ENCODE data around the gene GRN.
"Not testable (repeated sequence)": the region's sequence is repeated elsewhere in the genome, so short reads cannot be mapped to it uniquely, and the experiment has no call there.

GRN gene

DNA sequence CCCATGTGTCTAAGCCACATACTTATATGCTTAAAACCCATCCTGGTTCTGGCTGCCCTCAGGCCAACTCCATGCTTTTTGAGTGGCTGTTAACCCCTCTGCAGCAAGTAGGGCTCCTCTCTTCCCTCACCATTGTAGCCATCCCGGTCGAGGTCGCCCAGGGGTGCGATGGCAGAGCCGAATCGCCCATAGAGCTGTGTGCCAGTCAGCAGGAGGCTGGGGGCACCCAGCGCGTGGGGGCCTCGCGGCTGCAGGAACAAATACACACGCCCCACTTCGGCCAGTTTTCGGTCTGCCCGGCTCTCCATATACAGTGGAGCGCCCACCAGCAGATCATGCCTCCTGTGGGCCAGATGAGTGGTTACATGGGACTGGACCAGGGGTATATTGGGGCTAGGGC is 38.3 kb downstream of the GRN start:
- DNase-seq (ENCODE audit: low read depth) = no peak

- DNase-seq (ENCODE audit: low read depth) = no peak
These were observed 38.8 kb downstream of the GRN start for GRCh38 chr17:44383861-44384260.

- DNase-seq (ENCODE audit: low read depth) = no peak
These were observed 39.2 kb downstream of the GRN start for GRCh38 chr17:44384281-44384822.

DNA sequence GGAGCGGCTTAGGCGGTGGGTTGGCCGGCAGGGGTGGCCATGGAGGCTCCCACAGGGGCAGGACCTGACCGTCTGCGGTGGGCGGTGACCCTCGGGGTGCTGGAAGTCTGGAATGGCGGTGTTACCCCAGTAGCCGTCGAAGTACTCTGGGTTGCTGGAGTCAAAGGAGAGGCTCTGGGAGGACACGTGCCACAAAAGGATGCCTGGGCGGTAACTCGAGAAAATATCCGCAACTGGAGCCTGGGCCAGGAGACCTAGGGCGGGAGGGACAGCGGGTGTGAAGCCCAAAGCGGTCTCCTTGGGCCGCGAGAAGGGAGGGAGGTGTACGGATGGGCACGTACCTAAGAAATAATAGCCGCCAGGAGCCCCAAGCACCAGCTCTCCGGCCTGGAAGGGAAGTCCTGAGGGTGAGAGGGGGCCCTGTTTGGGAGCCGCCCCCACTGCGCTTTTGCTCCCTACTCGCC is 39.8 kb downstream of the GRN start:
- no peak for DNase-seq (ENCODE audit: low read depth)

- peak; percentile 55 for DNase-seq (ENCODE audit: low read depth)
These were observed 40.4 kb downstream of the GRN start for GRCh38 chr17:44385287-44386181.

DNA sequence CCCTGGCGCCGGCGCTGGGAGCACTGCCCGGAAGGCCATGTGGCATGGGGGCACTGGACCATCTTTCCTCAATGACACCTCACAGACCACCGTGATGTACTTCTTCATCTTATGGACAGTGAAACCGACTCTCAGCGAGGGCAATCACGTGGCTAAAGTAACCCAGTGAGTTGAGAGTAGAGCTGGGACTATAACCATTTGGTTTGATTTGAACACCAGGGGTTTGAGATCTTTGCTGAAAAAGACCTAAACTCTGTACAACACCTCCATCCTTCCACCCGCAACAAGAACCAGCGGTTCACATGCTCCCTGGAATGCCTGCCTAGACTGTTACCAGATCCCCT is 41.1 kb downstream of the GRN start:
- DNase-seq (ENCODE audit: low read depth) = no peak

- no peak for DNase-seq (ENCODE audit: low read depth)
These were observed 42.7 kb downstream of the GRN start for GRCh38 chr17:44387804-44388203.

- DNase-seq (ENCODE audit: low read depth) = no peak
These were observed 44.2 kb downstream of the GRN start, which contains the start of gene ITGA2B for GRCh38 chr17:44389281-44389680. ITGA2B (minus strand) TSS chr17:44389649; CDS start chr17:44389473, 176 bp downstream.

DNA sequence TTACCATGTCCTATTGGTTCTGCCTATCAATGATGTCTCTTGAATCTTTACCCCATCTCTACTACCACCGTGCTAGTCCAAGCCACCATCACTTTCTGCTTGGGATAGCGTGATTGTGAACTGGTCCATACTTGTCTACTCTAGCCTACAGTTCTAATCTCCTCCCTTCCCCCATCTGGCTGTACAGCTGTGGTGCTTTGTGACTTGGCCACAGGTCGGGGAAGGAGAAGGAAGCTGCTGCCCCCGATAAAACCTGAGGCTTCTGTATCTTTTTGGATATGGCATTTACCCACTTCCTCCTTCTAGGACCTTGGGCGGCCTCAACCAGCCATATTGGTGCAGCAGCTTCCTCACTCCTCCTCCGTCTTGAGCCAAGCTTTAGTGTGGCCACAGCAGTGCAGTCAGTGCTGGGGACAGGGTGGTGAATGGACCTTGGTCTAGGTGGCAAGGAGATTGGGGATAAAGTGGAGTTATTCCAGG is 44.7 kb downstream of the GRN start:
- no peak for DNase-seq (ENCODE audit: low read depth)

- DNase-seq (ENCODE audit: low read depth) = no peak
These were observed 45.3 kb downstream of the GRN start for GRCh38 chr17:44390250-44390870.

GRCh38 chr17:44394112-44394511 is 49.0 kb downstream of the GRN start:
- DNase-seq (ENCODE audit: low read depth) = not testable (repeated sequence)

GRCh38 chr17:44394833-44395232 is 49.7 kb downstream of the GRN start:
- DNase-seq (ENCODE audit: low read depth) = no peak

DNA sequence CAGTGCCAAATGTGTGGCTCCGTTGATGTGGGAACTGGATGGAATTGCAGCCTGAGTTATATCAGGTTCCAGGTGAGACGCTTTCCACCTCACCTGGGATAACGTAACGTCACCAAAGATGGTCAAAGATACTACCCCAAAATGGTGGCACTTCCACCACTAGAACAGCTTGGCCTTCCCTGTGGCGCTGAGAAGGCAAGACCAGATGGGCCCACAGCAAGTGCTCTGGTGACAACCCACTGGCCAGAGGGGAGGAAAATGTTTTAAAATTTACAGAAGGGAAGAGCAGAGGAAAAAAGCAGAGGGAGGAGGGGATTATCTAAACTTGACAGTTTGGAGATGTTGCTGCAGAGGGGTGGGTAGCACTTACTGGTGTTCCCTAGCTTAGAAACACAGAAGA is 51.8 kb downstream of the GRN start:
- no peak for DNase-seq (ENCODE audit: low read depth)

- no peak for DNase-seq (ENCODE audit: low read depth)
These were observed 52.7 kb downstream of the GRN start for GRCh38 chr17:44397479-44398440.

DNA sequence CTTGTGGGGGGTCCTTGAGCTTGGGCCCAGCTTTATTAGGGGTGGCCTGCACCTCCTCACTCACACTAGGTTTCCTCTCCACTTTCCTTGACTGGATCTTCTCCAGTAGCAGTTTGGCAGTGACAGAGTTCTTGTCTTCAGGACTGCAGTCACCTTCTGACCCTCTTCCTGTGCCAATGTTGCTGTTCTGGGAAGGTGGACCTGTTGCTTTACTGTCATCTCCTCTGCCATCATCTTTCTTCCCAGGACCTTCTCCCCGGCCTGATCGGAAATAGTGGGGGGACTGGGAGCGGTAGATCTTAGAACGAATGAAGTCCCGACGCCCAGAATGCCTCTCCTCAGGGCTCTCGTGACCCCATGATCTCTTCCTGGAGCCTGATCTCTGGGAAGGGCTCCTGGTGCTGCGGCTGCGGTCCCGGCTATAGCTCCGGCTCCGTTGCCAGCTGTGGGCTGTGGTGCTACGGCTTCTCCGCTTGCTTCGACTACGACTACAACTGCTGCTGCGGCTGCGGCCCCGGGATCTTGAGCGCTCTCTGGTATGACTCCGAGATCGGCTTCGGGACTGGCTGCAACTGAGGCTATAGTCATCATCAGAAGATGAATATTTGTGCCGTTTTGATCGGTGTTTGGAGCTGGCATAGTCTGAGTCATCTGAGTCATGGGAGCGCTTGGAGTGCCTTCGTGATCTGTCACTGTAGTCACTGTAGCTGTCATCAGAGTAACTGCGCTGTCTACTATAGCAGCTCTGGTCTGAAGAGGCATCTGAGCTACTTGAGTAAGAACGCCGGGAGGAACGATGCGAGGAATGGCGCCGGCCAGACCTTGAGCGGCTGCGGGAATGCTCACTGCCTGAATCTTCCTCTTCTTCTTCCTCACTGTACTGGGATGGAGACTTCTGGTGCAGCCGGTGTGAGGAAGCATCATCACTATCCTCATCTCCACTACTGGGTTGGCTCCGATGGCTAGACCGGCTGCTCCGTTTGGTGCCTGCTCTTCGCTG is 53.9 kb downstream of the GRN start:
- DNase-seq (ENCODE audit: low read depth) = no peak

DNA sequence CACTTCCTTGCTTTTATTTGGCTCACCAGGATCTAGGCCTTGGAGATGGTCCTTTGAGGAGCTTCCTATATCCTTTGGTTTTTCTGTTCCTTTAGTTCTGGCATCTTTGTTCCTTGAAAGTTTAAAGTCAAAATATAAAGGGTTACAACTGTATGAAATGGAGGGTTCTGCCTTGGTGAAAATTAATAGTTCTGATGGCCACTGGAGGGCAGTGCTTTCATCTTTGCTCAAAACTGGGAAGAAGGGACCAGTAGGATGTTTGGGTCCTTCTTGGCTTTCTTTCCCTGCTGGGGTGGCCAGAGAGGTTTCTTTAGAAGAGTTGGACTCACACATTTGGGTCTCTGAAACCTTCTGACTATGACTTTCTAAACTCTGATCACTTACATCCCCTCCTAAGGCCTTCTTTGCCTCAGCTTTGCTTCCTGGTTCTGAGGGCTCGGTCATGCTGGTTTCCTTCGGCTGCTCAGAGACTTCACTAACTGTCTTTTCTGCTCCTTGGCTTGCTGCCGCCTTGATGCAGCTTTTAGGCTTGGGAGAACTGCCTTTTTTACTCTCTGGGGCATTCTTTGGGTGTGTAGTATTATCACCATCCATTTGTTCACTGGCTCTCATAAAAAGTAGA is 55.2 kb downstream of the GRN start:
- DNase-seq (ENCODE audit: low read depth) = peak; percentile 21
